GM19043 (cell line): Measurements from ENCODE around the gene ERCC6L2.

Experiments used
- ATAC-seq: cut with Tn5 transposase; IDR thresholded peaks from one replicate; pipeline ENCODE4 v1.9.1; 2021; ENCODE audit warnings: low read depth; ENCODE audit not compliant: unreplicated experiment

Gene ERCC6L2

GRCh38 chr9:95864852-95865580 is 10.5 kb upstream of the ERCC6L2 start:
- no peak for ATAC-seq

- ATAC-seq = no peak
These were observed 5.1 kb upstream of the ERCC6L2 start for GRCh38 chr9:95870352-95870751.

GRCh38 chr9:95870906-95871305 is 4.6 kb upstream of the ERCC6L2 start:
- no peak for ATAC-seq

GRCh38 chr9:95874303-95874988 is 1.0 kb upstream of the ERCC6L2 start:
- ATAC-seq = no peak

- ATAC-seq = no peak
These were observed 544 bp upstream of the ERCC6L2 start for GRCh38 chr9:95874989-95875304.

- no peak for ATAC-seq
These were observed 600 bp downstream of the ERCC6L2 start for GRCh38 chr9:95876138-95876444.

- ATAC-seq = no peak
These were observed 1.1 kb downstream of the ERCC6L2 start for GRCh38 chr9:95876595-95876994.

- no peak for ATAC-seq
These were observed 2.5 kb downstream of the ERCC6L2 start for GRCh38 chr9:95877984-95878383.

GRCh38 chr9:95879591-95879990 is 4.1 kb downstream of the ERCC6L2 start:
- no peak for ATAC-seq

GRCh38 chr9:95880021-95880690 is 4.7 kb downstream of the ERCC6L2 start:
- ATAC-seq = no peak

- ATAC-seq = no peak
These were observed 12.5 kb downstream of the ERCC6L2 start for GRCh38 chr9:95887926-95888497.

GRCh38 chr9:95890594-95890993 is 15.1 kb downstream of the ERCC6L2 start:
- ATAC-seq = no peak

- no peak for ATAC-seq
These were observed 15.7 kb downstream of the ERCC6L2 start for GRCh38 chr9:95891067-95891671.

- ATAC-seq = no peak
These were observed 17.2 kb downstream of the ERCC6L2 start for GRCh38 chr9:95892690-95893089.

GRCh38 chr9:95896580-95896979 is 21.1 kb downstream of the ERCC6L2 start:
- ATAC-seq = no peak

- no peak for ATAC-seq
These were observed 26.0 kb downstream of the ERCC6L2 start for GRCh38 chr9:95901506-95901905.

- no peak for ATAC-seq
These were observed 27.9 kb downstream of the ERCC6L2 start for GRCh38 chr9:95903398-95903797.

GRCh38 chr9:95907794-95908193 is 32.3 kb downstream of the ERCC6L2 start:
- no peak for ATAC-seq

- no peak for ATAC-seq
These were observed 34.7 kb downstream of the ERCC6L2 start for GRCh38 chr9:95910023-95910707.

- no peak for ATAC-seq
These were observed 35.4 kb downstream of the ERCC6L2 start for GRCh38 chr9:95910770-95911340.
